Measurements from ENCODE around the gene AIM2. TPM values are rescaled to one million over a fixed set of nuclear protein-coding genes. Genes with fewer than 3 reads are reported as not detected.

The AIM2 gene, protein sequence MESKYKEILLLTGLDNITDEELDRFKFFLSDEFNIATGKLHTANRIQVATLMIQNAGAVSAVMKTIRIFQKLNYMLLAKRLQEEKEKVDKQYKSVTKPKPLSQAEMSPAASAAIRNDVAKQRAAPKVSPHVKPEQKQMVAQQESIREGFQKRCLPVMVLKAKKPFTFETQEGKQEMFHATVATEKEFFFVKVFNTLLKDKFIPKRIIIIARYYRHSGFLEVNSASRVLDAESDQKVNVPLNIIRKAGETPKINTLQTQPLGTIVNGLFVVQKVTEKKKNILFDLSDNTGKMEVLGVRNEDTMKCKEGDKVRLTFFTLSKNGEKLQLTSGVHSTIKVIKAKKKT
- under 1 TPM in 1 of 2 donors, not detected in 1; 0.69 TPM for total RNA-seq

DNA sequence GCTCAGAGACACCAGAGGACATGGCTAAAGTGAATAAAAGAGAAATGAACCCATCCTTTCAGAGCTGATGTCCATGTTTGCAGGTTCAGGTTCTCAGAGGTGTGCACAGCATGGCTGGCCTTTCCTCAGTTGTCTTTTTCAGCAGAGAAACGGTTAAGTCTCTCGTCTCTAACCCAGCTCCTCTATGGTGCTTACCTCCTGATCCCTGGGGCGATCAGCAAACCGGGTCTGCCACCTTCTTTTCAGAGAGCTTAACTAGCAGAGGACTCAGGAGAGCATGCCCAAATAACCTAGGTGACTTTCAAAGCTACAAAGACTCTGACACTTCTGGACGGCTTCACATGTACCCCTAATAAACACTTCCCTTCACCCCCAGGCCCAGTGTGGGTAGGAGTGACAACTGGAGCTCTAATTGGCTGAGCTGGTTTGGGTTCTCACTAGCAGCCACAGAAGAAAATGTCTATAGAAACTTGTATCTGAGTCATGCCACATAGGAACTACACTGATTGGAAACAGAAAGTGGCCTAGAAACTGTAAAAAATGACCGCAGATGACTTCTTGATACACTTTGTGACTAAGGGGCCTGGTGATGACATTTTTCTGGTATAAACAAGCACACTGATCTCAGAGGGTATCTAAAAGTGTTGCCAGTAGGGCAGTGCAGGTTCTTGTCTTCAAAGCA is at the start of gene AIM2:
AIM2 (minus strand) TSS at position 329 of the 682 bp plus-strand sequence. CDS start 3,267 bp downstream, outside the sequence.
- Histone ChIP-seq H3K4me3 (no peak within 1 kb of the TSS), H3K27ac (peak within 1 kb of the TSS; percentile 39), H3K9ac (ENCODE audit: low read depth in 2 of 2, low read length in 2 of 2) (peak within 1 kb of the TSS in 1 of 2 donors; percentile 29), H3K27me3 (no peaks in the 10 kb centered on the region), H3K36me3 (no peaks in the 10 kb centered on the region), H3K4me1 (no peaks in the 10 kb centered on the region), H3K9me3 (no peaks in the 10 kb centered on the region)
- no peak for DNase-seq
- intact Hi-C loops (cut with DNase I), result no loop called here
- TF ChIP-seq, protein P1, sequence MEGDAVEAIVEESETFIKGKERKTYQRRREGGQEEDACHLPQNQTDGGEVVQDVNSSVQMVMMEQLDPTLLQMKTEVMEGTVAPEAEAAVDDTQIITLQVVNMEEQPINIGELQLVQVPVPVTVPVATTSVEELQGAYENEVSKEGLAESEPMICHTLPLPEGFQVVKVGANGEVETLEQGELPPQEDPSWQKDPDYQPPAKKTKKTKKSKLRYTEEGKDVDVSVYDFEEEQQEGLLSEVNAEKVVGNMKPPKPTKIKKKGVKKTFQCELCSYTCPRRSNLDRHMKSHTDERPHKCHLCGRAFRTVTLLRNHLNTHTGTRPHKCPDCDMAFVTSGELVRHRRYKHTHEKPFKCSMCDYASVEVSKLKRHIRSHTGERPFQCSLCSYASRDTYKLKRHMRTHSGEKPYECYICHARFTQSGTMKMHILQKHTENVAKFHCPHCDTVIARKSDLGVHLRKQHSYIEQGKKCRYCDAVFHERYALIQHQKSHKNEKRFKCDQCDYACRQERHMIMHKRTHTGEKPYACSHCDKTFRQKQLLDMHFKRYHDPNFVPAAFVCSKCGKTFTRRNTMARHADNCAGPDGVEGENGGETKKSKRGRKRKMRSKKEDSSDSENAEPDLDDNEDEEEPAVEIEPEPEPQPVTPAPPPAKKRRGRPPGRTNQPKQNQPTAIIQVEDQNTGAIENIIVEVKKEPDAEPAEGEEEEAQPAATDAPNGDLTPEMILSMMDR (IDR thresholded peaks at IDR 0.05), result no peak

DNA sequence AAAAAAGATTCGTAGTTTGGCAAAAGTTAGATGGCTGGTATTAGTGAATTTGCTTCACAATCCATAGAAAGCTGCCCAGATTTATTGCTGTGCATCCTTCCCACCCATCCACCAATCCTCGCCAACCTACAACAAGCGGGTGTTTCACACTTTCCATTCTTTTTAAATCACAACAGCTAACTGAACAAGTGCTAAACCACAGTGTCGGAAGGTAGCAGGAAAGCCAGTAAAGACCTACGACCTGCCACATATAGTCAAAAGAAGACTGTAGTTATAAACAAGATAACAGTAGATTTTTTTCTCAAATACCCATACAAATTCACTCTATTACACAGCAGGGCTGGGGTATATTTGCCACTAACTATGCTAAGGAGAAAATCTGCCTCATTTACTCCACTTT is 47.0 kb upstream of the AIM2 start:
- H3K4me1 ChIP-seq, result no peaks in the 10 kb centered on the region
- TF ChIP-seq, protein P1 (IDR thresholded peaks at IDR 0.05), result no peak
- no peak overlapping the region for H3K4me3 ChIP-seq
- no peaks in the 10 kb centered on the region for H3K27me3 ChIP-seq
- DNase-seq, result no peak
- H3K27ac ChIP-seq, result no peak overlapping the region
- H3K9me3 ChIP-seq, result no peaks in the 10 kb centered on the region
- intact Hi-C loops (cut with DNase I), result no loop called here
- H3K9ac ChIP-seq (ENCODE audit: low read depth in 2 of 2, low read length in 2 of 2), result no peak overlapping the region
- no peaks in the 10 kb centered on the region for H3K36me3 ChIP-seq

DNA sequence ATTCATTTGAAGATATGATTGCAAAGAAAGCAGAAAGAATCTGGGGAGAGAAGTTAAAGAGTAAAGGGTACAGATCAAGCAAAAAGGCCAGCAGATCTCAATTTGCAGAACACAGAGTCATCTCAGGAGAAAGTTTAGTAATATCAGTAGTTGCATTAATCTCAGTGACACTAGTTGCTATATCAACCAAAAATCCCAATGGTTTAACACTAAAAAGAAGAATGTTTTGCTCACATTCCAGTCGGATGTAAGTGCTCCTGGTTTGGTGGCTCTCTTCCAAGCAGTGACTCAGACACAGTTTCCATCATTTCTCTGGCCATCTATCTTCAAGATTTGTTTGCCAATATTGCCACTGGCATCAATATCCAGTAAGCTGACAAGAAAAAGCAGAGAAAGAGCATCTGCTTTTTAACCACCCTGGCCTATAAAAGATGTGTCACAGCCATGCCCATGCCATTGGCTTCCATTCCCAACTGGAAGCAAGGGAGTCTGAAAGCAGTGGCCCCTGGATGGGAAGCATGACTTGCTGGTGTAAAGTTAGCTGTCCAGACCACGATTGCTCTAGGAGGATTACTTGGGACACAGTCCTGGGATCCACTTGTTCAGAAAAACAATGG is 45.5 kb upstream of the AIM2 start:
- no peak overlapping the region for H3K9ac ChIP-seq (ENCODE audit: low read depth in 2 of 2, low read length in 2 of 2)
- no peak overlapping the region for H3K27ac ChIP-seq
- TF ChIP-seq, protein P1 (IDR thresholded peaks at IDR 0.05), result no peak
- H3K36me3 ChIP-seq, result no peaks in the 10 kb centered on the region
- H3K4me3 ChIP-seq, result no peak overlapping the region
- intact Hi-C loops (cut with DNase I), result no loop called here
- no peaks in the 10 kb centered on the region for H3K9me3 ChIP-seq
- no peak for DNase-seq
- no peaks in the 10 kb centered on the region for H3K4me1 ChIP-seq
- H3K27me3 ChIP-seq, result no peaks in the 10 kb centered on the region

DNA sequence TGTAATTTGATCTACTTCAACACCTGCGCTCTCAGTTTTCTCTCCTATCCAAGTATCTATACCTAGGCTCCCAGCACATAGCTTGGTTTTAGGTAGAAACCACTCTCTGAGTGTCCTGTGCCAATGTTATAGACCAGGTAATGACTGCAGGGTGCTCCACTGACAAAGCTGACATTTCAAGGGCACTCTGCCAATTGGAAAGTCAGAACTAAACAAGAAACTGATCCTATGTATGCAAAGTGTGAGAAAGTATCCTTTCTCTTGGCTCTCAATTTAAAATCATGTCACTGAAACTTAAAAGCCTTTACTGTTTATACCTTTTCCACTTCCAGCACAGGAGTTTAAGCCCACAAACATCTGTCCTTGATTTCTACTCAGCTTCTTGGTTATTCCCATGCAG is 45.0 kb upstream of the AIM2 start:
- no peak for DNase-seq
- Histone ChIP-seq H3K27me3 (no peaks in the 10 kb centered on the region), H3K9me3 (no peaks in the 10 kb centered on the region), H3K4me1 (no peaks in the 10 kb centered on the region), H3K36me3 (no peaks in the 10 kb centered on the region), H3K9ac (ENCODE audit: low read depth in 2 of 2, low read length in 2 of 2) (no peak overlapping the region), H3K27ac (no peak overlapping the region), H3K4me3 (no peak overlapping the region)
- intact Hi-C loops (cut with DNase I), result no loop called here
- TF ChIP-seq, protein P1 (IDR thresholded peaks at IDR 0.05), result no peak

DNA sequence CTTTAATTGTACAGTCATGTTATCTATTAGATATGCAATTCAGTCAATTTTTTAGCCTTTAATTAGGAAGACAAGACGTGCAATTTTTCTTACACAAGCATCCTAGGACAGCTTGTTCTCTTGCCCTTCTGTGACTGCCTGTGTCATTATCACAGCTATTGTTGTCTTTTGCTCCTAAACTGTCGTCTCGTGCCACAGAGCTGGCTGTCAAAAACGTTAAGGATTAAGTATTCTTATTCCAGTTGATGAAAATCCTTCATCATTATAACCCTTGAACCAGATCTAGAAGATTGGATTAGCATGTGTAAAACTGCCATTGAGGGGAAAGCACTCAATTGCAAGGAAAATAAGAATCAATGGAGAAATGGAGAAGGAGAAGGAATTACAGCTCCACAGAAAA is 43.8 kb upstream of the AIM2 start:
- Histone ChIP-seq H3K4me3 (no peak overlapping the region), H3K9ac (ENCODE audit: low read depth in 2 of 2, low read length in 2 of 2) (no peak overlapping the region), H3K27me3 (no peaks in the 10 kb centered on the region), H3K4me1 (no peaks in the 10 kb centered on the region), H3K27ac (no peak overlapping the region), H3K36me3 (no peaks in the 10 kb centered on the region), H3K9me3 (no peaks in the 10 kb centered on the region)
- DNase-seq, result no peak
- intact Hi-C loops (cut with DNase I), result no loop called here
- TF ChIP-seq, protein P1 (IDR thresholded peaks at IDR 0.05), result no peak
